GM12891 (cell line): ENCODE measurements around the gene CRNN.

Experiments
- PAX5 ChIP-seq: IDR thresholded peaks from 2 replicates; pipeline ENCODE4 v1.6.1; 2011; ENCODE audit warnings: low read length, moderate library complexity, mild to moderate bottlenecking; ENCODE audit not compliant: insufficient read depth, severe bottlenecking
- POLR2A ChIP-seq: IDR thresholded peaks from 2 replicates; pipeline ENCODE4 v1.6.1; 2011; ENCODE audit warnings: low read depth, low read length, control low read depth
- POLR2AphosphoS5 ChIP-seq: IDR thresholded peaks from 2 replicates; pipeline ENCODE4 v1.6.1; 2011; ENCODE audit warnings: low read depth, low read length, control low read depth
- SPI1 ChIP-seq: IDR thresholded peaks from 2 replicates; pipeline ENCODE4 v1.6.1; 2011; ENCODE audit warnings: low read depth, low read length, control low read depth
- TAF1 ChIP-seq: IDR thresholded peaks from 2 replicates; pipeline ENCODE4 v1.6.1; 2011; ENCODE audit warnings: low read depth, low read length, control low read depth

DNA sequence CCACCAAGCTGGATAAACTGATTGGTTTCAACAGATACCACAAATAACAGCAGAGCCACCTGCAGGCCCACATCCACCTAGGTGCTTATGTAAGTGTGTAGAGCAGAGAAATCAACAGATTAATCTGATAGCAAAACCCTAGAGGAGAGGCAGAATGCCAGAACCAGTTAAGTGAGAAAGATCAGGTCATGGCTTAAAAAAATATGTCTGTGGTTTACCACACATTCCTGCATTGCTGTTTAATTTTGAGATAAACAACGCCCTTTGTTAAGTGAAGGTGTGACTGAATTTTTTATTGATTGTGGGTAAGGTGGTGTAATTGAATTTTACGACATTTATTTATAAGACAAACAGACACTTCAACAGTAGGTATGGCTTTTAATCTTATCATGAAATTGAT is 21.2 kb downstream of the CRNN start:
- TF ChIP-seq TAF1 = no peak
- TF ChIP-seq POLR2AphosphoS5 = no peak
- no peak for TF ChIP-seq POLR2A
- TF ChIP-seq SPI1 = no peak
- TF ChIP-seq PAX5 = no peak
